H1 (cell line): ENCODE results near the gene GABPA.

ENCODE experiments used
- BACH1 ChIP-seq: IDR thresholded peaks from 2 replicates; pipeline ENCODE4 v1.6.1; 2012; ENCODE audit warnings: low read length, improper control_type of control experiment
- CEBPB ChIP-seq: IDR thresholded peaks from 2 replicates; pipeline ENCODE4 v1.6.1; 2012; ENCODE audit warnings: low read depth, low read length
- CTCF ChIP-seq, 3 experiments: IDR thresholded peaks; 1 replicate in 2 of 3; 2 replicates in 1 of 3; pipeline versions ENCODE4 v1.5.1 to v1.6.1; 2011; ENCODE audit warnings: low read length in 3 of 3, mild to moderate bottlenecking in 3 of 3, inconsistent platforms in 2 of 3, low read depth in 1 of 3, moderate library complexity in 1 of 3; ENCODE audit not compliant: insufficient read depth in 1 of 3; ENCODE audit errors: control extremely low read depth in 1 of 3
- EP300 ChIP-seq, 2 experiments: IDR thresholded peaks; 1 replicate in 1 of 2; 2 replicates in 1 of 2; pipeline ENCODE4 v1.6.1; 2011 to 2012; ENCODE audit warnings: low read depth in 2 of 2, low read length in 2 of 2, mild to moderate bottlenecking in 2 of 2, borderline replicate concordance in 1 of 2, inconsistent platforms in 1 of 2, moderate library complexity in 1 of 2
- JUND ChIP-seq: IDR thresholded peaks from 2 replicates; pipeline ENCODE4 v1.6.1; 2011; ENCODE audit warnings: mild to moderate bottlenecking, improper control_type of control experiment, low read length
- KDM1A ChIP-seq: fragments of 200-600, 300-600 bp; sonication (generic); IDR thresholded peaks from 2 replicates; pipeline ENCODE4 v1.7.1; 2016; ENCODE audit warnings: mild to moderate bottlenecking, low read length, borderline replicate concordance
- MAFK ChIP-seq: IDR thresholded peaks from 2 replicates; pipeline ENCODE4 v1.6.1; 2012; ENCODE audit warnings: low read depth, mild to moderate bottlenecking, improper control_type of control experiment, low read length
- RFX5 ChIP-seq: IDR thresholded peaks from 2 replicates; pipeline ENCODE4 v1.6.1; 2011; ENCODE audit warnings: low read depth, low read length, improper control_type of control experiment, borderline replicate concordance
- RXRA ChIP-seq: IDR thresholded peaks from 2 replicates; pipeline ENCODE4 v1.6.1; 2011; ENCODE audit warnings: low read depth, mild to moderate bottlenecking, low read length, moderate library complexity; ENCODE audit not compliant: insufficient read depth
- SIN3A ChIP-seq, 2 experiments: IDR thresholded peaks in 1 of 2; conservative IDR thresholded peaks in 1 of 2; 2 replicates each; pipeline ENCODE4 v1.6.1; 2011 to 2012; ENCODE audit warnings: low read length in 2 of 2, improper control_type of control experiment in 1 of 2, low read depth in 1 of 2, mild to moderate bottlenecking in 1 of 2
- SP1 ChIP-seq: IDR thresholded peaks from 2 replicates; pipeline ENCODE4 v1.6.1; 2011; ENCODE audit warnings: low read depth, low read length
- YY1 ChIP-seq: IDR thresholded peaks from 2 replicates; pipeline ENCODE4 v1.6.1; 2011; ENCODE audit warnings: low read depth, mild to moderate bottlenecking, low read length

DNA sequence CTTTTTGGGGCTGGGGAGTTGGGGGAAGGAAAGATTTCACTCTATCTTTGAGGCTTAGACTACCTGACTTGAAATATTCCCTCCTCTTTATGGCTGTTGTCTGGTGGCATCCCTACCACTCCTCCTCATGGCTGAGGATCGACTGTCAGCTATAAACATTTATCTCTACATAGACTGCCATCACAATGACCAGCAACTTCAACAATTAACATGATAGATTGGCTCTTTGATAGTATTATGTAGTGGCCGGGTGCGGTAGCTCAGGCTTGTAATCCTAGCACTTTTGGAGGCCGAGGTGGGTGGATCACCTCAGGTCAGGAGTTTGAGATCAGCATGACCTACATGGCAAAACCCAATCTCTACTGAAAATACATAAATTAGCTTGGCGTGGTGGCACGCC lies 72.4 kb downstream of the GABPA start:
- TF ChIP-seq CTCF (IDR thresholded peaks at IDR 0.05; ENCODE audit: control extremely low read depth in 1 of 3, insufficient read depth in 1 of 3, low read depth in 1 of 3, low read length in 3 of 3) (no peak), YY1 (no peak), SIN3A (conservative IDR thresholded peaks at IDR 0.05 in 1 of 2, IDR thresholded peaks at IDR 0.05 in 1 of 2; ENCODE audit: low read depth in 1 of 2, low read length in 2 of 2) (no peak), KDM1A (no peak), RFX5 (no peak), SP1 (no peak), MAFK (no peak), RXRA (no peak), BACH1 (no peak), EP300 (IDR thresholded peaks at IDR 0.05; ENCODE audit: borderline replicate concordance in 1 of 2, low read depth in 2 of 2, low read length in 2 of 2) (no peak), JUND (no peak), CEBPB (no peak)
